ENCODE results near the gene IQCC.

Gene IQCC

GRCh38 chr1:32195972-32196823, 9.3 kb upstream of the IQCC start:
- no peak for DNase-seq

DNA sequence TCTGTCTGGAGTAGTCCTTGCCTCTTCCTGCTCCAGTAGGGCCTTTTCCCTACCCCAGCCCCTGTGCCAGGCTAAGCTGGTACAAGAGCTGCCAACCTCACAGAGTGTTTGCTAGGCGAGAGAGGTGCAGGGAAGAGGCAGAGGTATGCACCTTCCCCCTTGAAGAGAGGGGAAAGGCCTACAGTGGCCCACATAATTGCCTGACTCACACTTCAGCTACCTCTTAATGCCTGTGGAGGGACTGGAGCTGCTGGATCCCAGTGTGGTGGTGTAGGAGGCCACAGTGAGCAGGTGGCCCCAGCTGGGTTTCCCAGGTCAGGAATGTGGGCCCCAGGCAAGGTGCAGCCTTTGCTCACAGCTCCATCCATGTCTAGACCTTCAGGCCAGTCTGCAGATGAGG, 8.4 kb upstream of the IQCC start:
- no peak for DNase-seq

DNA sequence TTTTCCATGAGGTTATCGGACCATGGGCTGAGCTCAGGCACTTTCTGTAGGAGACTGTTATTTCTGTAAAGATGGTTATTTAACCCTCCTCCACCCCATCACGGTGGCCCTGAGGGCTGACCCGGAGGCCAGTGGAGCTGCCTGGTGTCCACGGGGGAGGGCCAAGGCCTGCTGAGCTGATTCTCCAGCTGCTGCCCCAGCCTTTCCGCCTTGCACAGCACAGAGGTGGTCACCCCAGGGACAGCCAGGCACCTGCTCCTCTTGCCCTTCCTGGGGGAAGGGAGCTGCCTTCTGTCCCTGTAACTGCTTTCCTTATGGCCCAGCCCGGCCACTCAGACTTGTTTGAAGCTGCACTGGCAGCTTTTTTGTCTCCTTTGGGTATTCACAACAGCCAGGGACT, 7.6 kb upstream of the IQCC start:
- DNase-seq, result no peak

DNA sequence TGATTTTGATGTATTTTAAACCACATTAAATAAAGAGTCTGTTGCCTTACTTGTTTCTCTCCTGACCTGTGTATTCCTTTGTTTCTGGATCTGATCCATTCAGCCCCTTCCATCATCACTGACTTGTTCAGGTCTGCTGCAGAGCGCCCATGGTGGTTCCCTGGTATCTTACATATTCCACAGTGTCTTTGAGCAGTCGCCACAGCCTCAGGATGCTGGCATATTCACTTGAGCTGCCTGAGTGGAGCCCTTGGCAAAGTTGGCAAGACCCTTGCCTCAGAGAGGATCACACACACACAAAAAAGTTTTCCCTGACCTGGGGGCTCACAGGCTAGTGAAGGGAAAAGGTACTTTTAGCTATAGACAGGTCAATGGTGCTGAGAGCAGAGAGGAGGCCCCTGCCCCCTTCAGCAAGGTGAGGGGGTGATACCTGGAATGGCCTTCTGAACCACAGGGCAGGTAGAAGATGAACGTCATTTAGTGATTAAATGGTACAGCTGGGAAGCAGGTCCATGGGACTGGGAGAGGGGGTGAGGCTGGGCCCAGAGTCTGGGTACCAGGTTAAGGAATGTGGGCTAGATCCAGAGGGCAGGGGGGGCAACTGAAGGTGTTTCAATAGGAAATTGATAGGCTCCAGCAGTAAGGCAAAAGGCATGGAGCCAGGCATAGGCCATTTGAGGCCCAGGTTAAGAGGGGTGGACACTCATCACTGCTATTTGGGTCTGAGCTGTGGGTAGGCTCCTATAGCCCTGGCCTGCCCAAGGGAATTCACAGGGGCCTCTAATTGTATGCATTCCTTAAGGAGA, 7.0 kb upstream of the IQCC start:
- DNase-seq, result no peak

GRCh38 chr1:32199043-32199716, 6.3 kb upstream of the IQCC start:
- DNase-seq, result no peak

DNA sequence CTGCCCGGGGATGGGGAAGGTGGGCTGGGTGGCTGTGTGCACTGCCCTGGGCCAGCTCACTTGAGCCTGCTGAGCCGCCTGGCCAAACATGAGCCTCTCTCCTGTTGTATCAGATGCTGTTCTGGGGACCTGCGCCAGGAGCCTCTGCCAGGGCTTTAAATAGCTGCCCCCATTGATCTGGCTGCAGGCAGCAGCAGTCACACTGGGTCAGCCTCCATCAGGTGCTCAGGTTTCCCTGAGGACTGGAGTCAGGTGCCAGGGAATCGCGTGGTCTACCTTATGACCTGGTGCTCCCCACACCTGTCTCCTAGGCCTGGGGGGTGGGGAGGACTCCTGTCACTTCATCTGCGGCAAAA, 5.8 kb upstream of the IQCC start:
- no peak for DNase-seq

- peak; percentile 72 for DNase-seq
Observed at GRCh38 chr1:32200226-32201010, 5.1 kb upstream of the IQCC start, which contains the start of gene CCDC28B. TSS of gene CCDC28B (plus strand) at chr1:32200595. CDS start at chr1:32201936, 1,341 bp downstream.

DNA sequence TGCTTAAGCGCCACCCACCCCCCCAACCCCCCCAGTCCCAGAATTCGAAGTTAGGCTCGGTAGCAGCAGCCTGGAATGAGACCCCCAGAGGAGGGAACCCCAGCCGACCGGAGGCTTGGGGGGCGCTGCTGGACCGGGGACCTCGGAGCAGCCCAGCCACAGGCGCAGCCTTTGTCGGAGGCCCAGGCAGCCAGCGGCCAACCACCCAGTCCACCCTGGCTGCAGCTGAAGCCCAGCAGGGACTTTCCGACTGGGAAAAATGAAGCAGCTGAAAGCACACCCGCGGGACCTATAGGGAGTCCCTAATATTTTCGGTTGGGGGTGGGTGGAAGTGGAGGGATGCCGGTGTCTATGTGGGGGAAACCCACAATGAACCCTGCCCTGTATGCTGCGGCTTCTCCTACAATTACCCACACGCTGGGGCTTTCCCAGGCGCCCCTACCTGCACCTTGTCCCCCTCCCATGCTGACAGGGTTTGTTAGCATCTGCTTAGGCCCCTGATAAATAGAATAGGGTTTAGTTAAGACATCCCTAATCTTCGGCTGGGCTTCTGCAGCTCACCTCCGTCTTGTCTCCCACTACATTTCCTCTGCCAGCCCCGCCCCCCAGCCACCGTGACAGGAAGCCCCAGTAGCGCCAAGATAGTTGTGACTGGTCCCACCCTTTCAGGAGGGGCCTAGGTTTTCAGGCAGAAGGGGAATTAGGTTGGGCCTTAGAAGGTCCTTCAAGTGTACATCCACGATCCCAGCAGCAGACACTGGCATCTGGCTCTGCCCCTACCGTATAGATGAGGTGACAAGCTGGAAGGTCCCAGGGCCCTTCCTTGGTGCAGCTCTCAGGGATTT, 4.2 kb upstream of the IQCC start:
- DNase-seq, result peak; percentile 56

DNA sequence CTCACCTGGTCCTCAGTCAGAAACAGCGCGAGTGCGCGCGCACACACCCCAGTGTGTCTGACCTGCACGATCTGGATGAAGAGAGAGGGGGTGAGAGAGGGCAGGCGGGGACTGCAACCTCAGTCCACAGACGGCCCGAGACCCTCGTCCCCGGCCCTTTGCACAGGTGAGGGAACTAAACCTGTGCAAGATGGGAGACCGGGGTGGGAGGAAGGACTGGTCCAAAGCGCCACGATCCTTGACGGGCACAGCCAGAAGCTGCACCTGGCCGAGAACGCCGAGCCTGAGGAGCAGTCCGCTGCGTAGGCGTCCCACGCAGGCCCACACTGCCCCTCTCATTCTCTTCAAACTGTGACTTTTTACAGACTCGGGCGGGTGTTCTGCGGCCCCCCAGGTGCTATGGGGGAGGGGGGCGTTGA, 519 bp upstream of the IQCC start:
- DNase-seq, result no peak

GRCh38 chr1:32208469-32208868, 3.0 kb downstream of the IQCC start:
- no peak for DNase-seq

DNA sequence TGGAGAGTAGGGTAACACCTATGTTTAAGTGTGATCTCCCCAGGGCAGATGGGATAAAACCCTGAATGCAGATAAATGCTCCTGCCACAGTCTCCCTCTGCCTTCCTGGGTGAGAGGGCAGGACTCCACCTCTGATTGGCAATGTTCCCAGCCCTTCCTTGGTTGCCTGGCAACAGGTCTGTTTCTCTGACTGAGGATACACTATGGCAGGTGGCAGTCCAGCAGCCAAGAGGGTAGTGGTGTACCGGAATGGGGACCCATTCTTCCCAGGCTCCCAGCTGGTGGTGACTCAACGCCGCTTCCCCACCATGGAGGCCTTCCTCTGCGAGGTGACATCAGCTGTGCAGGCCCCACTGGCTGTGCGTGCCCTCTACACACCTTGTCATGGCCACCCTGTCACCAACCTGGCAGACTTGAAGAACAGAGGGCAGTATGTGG, 3.4 kb downstream of the IQCC start, which contains the start of gene DCDC2B:
Gene DCDC2B, plus strand, starts transcription at position 199 of the 438 bp plus-strand sequence. Its CDS starts 5 bp downstream, at position 204.
- no peak for DNase-seq

GRCh38 chr1:32215629-32216480, 10.4 kb downstream of the IQCC start:
- DNase-seq, result peak; percentile 57

- DNase-seq, result no peak
Observed at GRCh38 chr1:32216566-32216965, 11.1 kb downstream of the IQCC start.

GRCh38 chr1:32219022-32219421, 13.6 kb downstream of the IQCC start:
- peak; percentile 52 for DNase-seq

DNA sequence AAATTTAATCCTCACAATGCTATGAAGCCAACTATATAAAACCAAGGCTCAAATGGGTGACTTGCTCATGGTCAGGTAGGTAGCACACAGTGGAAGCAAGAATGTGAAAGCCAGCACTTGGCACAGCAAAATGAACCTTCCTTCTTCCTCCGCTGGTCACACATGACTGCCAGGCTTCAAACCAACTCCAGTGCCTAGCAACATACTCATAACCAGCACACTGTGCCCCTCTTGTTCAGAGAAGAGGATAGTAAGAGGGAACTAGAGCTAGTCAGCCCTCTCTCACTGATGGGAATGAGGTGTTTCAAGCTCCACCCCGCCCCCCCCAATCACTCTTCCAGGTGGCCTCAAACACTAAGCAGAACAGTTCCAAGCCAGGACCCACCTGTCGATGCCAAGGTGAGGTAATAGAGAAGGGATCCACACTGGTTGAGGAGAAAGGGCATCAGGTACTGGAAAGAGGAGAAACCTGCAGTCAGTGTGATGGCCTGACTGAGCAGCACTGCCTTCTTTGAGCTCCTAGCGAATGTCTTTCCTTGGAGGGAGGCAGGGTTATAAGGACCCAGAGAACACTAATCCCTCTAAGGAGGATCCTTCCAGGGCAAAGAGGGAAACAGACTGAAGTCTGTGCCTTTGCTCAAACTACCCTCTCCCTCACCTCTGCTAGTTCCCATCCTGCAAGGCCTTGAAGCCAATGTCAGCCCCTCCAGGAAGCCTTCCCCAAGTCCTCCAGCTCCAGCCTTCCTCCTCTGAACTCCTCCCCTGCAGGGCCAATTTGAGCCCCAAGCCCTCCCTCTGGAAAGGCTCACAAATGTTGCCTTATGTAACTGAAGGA, 15.5 kb downstream of the IQCC start:
- DNase-seq, result no peak

GRCh38 chr1:32221581-32221979, 16.1 kb downstream of the IQCC start:
- no peak for DNase-seq

DNA sequence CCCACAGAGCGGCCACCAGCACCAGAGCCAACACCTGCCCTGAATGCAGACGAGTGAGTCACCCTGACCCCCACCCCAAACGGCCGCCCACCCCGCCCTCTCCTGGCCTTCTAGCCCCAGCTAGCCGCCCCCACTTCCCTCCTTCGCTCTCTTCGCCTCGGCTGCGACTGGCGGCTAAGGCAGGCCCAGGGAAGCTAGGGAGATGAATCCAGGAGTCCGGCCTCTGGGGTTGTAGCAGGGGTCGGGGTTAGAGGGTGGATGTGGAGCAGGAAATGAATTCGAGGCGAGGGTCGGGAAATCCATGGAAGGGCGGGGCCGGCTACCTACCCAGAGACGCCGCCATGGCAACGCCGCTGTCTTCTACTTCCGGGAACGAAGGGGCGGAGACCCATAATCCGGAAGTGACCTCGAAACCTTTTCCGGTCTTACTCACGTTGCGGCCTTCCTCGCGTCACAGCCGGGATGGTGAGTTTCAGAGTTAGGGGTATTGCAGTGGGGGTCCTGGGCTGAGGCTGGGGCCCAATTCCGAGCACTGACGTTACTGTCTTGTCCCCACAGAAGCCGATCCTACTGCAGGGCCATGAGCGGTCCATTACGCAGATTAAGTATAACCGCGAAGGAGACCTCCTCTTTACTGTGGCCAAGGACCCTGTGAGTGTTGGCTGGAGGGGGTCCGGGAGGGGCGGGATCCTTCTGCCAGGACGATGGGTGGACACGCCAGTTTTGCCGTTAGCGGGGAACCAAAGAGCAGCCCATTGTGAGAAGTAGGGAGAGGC, 16.7 kb downstream of the IQCC start, which contains the start of the genes EIF3I and TMEM234:
Gene EIF3I, plus strand, starts transcription at position 428 of the 776 bp plus-strand sequence. Its CDS starts 35 bp downstream, at position 463.
Gene TMEM234, minus strand, starts transcription at position 374 of the 776 bp plus-strand sequence. Its CDS starts 31 bp downstream, at position 343.
- DNase-seq, result peak; percentile 91

DNA sequence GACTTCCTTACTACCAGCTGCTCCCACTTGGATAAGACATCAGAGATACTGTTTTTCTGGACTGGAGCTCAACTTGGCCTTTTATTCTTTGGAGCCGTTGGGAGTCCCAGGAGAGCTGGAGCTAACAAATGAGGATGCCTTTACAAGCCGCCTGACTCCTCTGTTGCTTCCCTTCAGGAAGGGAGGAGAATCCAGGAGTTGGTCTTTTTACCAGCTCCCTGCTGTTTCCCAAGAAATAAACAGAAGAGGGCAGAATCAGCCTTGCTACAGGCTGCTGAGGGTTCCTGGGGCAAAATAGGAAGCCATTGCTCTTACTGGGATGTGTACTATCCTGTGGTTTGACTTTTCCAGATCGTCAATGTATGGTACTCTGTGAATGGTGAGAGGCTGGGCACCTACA, 18.2 kb downstream of the IQCC start:
- DNase-seq, result no peak

Data from fibroblast of skin of abdomen (primary cell).